Neural cell (in vitro differentiated cells): ENCODE results near the gene SIMC1.

Source experiments
- EZH2 ChIP-seq: fragments of 200-600, 300-800 bp; shearing (Covaris generic), sonication (generic); IDR thresholded peaks from 2 replicates; pipeline ENCODE4 v1.6.1; 2014; ENCODE audit warnings: antibody characterized with exemption, low read length, borderline replicate concordance, mild to moderate bottlenecking; ENCODE audit not compliant: insufficient read depth, poor library complexity, severe bottlenecking
- POLR2AphosphoS5 ChIP-seq: IDR thresholded peaks from 2 replicates; pipeline ENCODE4 v1.6.1; 2012
- RAD21 ChIP-seq: fragments of 450-650 bp; conservative IDR thresholded peaks from 2 replicates; pipeline ENCODE4 v1.6.1; 2014; ENCODE audit warnings: antibody characterized with exemption, mild to moderate bottlenecking, moderate library complexity
- TF ChIP-seq, protein P1 (sequence below): IDR thresholded peaks from 2 replicates; pipeline ENCODE4 v1.6.1; 2012; ENCODE audit warnings: borderline replicate concordance
- TF ChIP-seq, protein P2 (sequence below): fragments of 450-650 bp; IDR thresholded peaks from 2 replicates; pipeline ENCODE4 v1.5.1; 2014; ENCODE audit warnings: antibody characterized with exemption, mild to moderate bottlenecking, moderate library complexity; ENCODE audit not compliant: poor library complexity, severe bottlenecking

- TF ChIP-seq, protein P1, sequence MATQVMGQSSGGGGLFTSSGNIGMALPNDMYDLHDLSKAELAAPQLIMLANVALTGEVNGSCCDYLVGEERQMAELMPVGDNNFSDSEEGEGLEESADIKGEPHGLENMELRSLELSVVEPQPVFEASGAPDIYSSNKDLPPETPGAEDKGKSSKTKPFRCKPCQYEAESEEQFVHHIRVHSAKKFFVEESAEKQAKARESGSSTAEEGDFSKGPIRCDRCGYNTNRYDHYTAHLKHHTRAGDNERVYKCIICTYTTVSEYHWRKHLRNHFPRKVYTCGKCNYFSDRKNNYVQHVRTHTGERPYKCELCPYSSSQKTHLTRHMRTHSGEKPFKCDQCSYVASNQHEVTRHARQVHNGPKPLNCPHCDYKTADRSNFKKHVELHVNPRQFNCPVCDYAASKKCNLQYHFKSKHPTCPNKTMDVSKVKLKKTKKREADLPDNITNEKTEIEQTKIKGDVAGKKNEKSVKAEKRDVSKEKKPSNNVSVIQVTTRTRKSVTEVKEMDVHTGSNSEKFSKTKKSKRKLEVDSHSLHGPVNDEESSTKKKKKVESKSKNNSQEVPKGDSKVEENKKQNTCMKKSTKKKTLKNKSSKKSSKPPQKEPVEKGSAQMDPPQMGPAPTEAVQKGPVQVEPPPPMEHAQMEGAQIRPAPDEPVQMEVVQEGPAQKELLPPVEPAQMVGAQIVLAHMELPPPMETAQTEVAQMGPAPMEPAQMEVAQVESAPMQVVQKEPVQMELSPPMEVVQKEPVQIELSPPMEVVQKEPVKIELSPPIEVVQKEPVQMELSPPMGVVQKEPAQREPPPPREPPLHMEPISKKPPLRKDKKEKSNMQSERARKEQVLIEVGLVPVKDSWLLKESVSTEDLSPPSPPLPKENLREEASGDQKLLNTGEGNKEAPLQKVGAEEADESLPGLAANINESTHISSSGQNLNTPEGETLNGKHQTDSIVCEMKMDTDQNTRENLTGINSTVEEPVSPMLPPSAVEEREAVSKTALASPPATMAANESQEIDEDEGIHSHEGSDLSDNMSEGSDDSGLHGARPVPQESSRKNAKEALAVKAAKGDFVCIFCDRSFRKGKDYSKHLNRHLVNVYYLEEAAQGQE: no peak
- TF ChIP-seq, protein P2, sequence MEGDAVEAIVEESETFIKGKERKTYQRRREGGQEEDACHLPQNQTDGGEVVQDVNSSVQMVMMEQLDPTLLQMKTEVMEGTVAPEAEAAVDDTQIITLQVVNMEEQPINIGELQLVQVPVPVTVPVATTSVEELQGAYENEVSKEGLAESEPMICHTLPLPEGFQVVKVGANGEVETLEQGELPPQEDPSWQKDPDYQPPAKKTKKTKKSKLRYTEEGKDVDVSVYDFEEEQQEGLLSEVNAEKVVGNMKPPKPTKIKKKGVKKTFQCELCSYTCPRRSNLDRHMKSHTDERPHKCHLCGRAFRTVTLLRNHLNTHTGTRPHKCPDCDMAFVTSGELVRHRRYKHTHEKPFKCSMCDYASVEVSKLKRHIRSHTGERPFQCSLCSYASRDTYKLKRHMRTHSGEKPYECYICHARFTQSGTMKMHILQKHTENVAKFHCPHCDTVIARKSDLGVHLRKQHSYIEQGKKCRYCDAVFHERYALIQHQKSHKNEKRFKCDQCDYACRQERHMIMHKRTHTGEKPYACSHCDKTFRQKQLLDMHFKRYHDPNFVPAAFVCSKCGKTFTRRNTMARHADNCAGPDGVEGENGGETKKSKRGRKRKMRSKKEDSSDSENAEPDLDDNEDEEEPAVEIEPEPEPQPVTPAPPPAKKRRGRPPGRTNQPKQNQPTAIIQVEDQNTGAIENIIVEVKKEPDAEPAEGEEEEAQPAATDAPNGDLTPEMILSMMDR: no peak
- TF ChIP-seq EZH2: no peak
- no peak for TF ChIP-seq RAD21
- no peak for TF ChIP-seq POLR2AphosphoS5
Measured at GRCh38 chr5:176190886-176191755, 47.1 kb upstream of the SIMC1 start.
